Measurements from ENCODE around the gene MSRB1.
"Not testable (repeated sequence)": the region's sequence is repeated elsewhere in the genome, so short reads cannot be mapped to it uniquely, and the experiment has no call there.

The MSRB1 gene

GRCh38 chr16:1978476-1979120 lies 35.6 kb upstream of the MSRB1 start:
- DNase-seq (ENCODE audit: low spot score), result no peak

GRCh38 chr16:1977875-1978268 lies 34.9 kb upstream of the MSRB1 start:
- no peak for DNase-seq (ENCODE audit: low spot score)

GRCh38 chr16:1976951-1977874 lies 34.2 kb upstream of the MSRB1 start:
- no peak for DNase-seq (ENCODE audit: low spot score)

DNA sequence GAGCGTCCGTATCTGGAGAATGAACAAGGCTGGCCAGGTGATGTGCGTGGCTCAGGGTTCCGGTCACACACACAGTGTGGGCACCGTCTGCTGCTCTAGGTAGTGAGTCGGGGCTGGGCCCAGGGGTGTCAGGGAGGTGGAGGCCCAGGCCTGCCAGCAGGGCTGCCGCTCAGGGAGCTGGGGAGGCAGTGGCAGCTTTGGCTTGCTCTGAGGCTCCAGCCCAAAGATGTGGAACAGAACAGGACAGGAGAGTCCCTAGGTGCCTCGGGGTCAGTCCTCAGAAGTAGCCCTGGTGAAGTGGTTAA lies 33.2 kb upstream of the MSRB1 start:
- DNase-seq (ENCODE audit: low spot score), result no peak

DNA sequence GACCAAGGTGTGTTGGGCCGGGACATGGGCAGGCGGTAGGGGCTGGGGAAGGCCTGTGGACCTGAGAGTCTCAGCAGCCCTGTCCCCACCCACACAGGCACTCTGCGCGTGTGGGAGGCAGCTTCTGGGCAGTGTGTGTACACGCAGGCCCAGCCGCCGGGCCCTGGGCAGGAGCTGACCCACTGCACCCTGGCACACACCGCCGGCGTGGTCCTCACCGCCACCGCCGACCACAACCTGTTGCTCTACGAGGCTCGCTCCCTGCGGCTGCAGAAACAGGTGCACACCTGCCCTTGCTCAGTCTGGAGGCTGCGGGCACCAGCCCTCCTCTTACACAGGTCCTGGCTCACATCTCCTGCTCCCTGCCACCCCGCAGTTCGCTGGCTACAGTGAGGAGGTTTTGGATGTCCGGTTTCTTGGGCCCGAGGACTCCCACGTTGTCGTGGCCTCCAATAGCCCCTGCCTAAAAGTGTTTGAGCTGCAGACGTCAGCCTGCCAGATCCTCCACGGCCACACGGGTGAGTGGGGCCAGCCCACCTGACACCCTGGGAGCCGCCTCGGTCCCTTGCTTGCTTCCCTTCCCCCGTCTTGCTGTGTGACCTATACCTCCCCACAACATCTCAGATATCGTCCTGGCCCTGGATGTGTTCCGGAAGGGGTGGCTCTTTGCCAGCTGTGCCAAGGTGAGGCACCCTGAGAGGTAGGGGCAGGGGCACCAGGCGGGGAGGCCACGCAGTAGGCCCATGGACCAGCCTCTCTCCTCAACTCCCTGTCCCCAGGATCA lies 32.6 kb upstream of the MSRB1 start:
- DNase-seq (ENCODE audit: low spot score), result no peak

- no peak for DNase-seq (ENCODE audit: low spot score)
These were observed 31.4 kb upstream of the MSRB1 start for GRCh38 chr16:1974157-1975070.

DNA sequence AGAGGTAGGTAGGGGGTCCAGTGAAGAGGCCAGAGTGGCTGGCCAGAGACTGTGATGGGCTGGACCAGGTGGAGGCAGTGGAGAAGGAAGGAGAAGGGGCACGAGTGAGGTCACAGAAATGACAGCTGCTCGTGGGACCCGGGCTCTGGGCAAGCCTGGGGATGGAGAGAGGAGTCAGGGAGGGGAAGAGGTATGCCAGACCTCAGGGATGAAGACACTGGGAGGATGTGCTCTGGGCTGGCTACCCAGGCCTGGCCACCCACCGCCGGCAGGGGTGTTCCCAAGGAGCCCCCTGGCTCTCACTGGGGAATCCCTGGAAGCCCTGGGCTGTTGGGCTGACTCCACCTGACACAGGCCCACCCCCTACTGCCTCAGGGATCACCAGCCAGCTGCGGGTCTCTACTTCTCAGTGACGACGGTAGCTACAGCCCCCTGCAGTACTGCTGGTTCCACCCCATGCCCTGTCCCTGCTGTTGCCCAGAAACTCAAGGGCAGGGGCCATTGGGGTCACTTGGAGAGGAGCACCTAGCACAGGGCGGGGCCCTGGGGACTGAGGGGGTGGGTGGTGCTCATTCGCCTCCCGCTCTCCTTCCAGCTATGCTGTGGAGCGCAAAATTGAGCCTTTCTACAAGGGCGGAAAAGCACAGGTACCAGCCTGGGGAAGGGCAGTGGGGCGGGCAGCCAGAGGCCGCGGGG lies 30.6 kb upstream of the MSRB1 start:
- DNase-seq (ENCODE audit: low spot score), result no peak

DNA sequence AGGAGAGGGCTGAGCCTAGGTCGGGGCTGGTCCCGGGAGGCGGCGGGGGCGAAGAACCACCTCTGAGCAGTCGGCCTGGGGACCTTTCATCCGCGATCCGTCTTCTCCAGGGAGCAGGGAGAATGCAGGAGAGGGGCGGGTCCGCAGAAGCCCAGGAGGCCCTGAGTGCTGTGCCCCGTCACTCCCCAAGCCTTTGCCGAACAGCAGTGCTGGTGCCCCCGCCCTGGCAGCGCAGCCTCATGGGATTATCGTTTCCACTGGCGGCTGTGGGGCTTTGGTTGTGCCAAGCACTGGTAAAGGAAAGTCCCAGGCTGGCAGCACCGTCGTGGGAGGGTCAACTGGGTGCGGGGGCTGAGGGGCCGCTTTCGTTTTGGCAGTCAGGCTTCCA lies 29.5 kb upstream of the MSRB1 start:
- DNase-seq (ENCODE audit: low spot score), result no peak

GRCh38 chr16:1971796-1972489 lies 28.9 kb upstream of the MSRB1 start, which contains the start of gene TBL3:
Gene TBL3 (plus strand): TSS chr16:1972053. CDS start chr16:1972165, 112 bp downstream.
- peak; percentile 95 for DNase-seq (ENCODE audit: low spot score)

DNA sequence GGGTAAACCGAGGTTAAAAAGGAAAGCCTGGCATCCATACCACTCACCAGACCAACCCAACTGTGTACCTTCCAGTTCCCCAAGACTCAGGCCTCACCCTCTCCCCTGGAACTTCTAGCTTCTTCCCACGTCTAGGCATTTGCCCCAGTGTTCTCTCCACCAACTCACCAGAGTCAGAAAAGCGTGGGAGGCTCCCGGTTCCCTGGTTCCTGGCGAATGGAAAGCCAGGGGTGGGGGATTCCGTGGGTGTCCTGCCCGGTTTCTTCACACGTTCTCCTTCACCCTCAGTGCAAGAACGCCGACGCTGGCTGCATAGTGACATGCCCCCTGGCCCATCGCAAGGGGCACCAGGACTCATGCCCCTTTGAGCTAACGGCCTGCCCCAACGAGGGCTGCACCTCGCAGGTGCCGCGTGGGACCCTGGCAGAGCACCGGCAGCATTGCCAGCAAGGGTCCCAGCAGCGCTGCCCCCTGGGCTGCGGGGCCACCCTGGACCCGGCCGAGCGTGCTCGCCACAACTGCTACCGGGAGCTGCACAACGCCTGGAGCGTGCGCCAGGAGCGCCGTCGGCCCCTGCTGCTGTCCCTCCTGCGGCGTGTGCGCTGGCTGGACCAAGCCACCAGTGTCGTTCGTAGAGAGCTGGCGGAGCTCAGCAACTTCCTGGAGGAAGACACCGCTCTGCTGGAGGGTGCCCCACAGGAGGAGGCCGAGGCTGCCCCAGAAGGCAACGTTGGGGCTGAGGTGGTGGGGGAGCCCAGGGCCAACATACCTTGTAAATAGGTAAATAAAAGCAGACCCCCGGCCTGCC lies 25.4 kb upstream of the MSRB1 start:
- DNase-seq (ENCODE audit: low spot score), result no peak

DNA sequence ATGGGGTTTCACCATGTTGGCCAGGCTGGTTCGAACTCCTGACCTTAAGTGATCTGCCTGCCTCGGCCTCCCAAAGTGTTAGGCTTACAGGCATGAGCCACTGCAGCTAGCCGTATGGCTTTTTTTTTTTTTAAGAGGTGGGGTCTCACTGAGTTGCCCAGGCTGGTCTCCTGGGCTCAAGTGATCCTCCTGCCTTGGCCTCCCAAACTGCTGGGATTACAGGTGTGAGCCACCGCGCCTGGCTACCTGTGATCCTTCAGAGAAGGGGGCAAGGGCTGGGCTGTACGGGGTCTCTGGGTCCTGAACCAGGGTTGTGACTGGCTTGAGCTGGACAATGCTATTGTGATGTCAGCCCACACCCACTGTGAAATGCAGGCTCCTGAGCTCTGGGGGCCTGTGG lies 23.5 kb upstream of the MSRB1 start, which contains the start of gene RNF151:
TSS of gene RNF151 (plus strand) at position 397 of the 400 bp plus-strand sequence. CDS start 26 bp downstream, outside the sequence.
- no peak for DNase-seq (ENCODE audit: low spot score)

DNA sequence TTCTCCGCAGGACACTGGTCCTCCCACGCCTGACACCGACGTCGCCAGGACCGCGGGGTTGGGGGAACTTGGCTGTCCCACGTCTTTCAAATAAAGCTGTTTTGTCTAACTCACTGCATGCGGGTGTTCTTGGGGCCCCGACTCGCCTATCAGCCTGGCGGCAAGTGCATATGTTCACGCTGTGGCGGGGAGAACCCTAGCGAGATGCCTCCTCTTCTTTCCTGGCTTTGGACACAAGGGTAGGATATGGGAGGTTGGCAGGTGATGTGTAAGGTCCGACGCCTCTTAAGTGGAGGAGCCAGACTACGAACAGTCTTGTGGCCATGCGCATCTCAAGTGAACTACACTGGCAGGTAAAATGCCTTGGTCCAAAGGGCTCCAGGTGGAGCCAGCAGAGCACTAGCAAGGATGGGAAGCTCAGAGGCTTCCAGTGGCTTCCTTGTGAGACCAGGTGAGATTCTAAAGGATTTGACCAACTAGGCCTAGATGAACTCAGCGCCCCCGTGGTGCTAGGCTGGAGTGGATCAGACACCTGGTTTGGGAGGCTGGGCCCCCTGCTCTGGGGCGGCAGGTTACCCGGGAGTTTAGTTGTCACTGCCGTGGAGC lies 22.5 kb upstream of the MSRB1 start:
- no peak for DNase-seq (ENCODE audit: low spot score)

GRCh38 chr16:1964506-1965395 lies 21.8 kb upstream of the MSRB1 start, which contains the start of gene RPS2:
Gene RPS2 (minus strand): TSS chr16:1964826. CDS start chr16:1964625, 201 bp downstream.
- DNase-seq (ENCODE audit: low spot score), result peak; percentile 100

DNA sequence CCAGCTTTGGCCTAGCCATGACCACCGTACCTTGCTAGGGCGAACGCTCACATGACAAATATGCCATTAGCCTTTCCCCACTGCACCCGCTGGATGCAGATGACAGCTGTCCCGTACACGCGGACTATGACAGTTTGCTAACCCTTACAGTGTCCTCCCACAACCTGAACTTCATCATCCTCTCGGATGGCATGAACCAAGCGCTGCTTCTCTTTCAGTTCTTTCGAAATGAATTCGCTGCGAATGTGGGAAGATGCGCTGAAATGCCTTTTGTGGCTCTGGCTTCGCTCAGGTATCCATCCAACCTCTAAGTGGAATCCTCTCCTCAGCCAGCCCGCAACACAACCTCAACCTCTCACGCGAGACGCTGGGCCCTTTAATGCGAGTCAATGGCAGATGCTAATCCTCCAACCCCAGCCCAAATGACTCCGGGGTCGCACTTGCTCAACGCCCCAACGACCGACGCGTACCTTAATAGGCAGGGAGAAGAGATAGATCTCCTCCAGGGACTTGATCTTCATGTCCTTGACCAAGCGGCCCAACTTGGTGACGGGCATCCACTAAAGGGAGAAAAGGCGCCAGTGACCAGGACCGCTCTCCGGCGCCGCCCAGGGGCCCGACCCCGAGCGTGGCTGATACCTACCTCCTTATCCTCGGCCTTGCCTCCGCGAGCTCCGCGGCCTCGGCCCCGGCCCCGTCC lies 21.0 kb upstream of the MSRB1 start:
- DNase-seq (ENCODE audit: low spot score), result no peak

GRCh38 chr16:1962161-1963153 lies 19.5 kb upstream of the MSRB1 start:
- DNase-seq (ENCODE audit: low spot score), result not testable (repeated sequence)

- no peak for DNase-seq (ENCODE audit: low spot score)
These were observed 18.7 kb upstream of the MSRB1 start for GRCh38 chr16:1961651-1962067.

Data from kidney capillary endothelial cell (primary cell).